ENCODE data around the gene SETX. TPM values are rescaled to one million over a fixed set of nuclear protein-coding genes. Genes with fewer than 3 reads are reported as not detected.

The SETX gene
- total and polyA plus RNA-seq, 10 of the 15 experiments (the other 5 are each of a cell fraction or from before 2014, with no cell fraction given) = 15.8 to 75.7 (median 37.0) TPM

- Histone ChIP-seq H3K79me2 (ENCODE audit: control insufficient read depth, insufficient read depth, low read length) (peaks cover 4% of the 10 kb centered on the region), H3K9ac (ENCODE audit: control insufficient read depth, insufficient read depth, low read length) (no peak overlapping the region), H2AFZ (ENCODE audit: control insufficient read depth, low read depth, low read length) (no peak overlapping the region), H3K27ac (ENCODE audit: control insufficient read depth, insufficient read depth) (no peak overlapping the region), H4K20me1 (ENCODE audit: control insufficient read depth, insufficient read depth) (no peaks in the 10 kb centered on the region; the same call in 1 of the 2 replicates), H3K4me2 (ENCODE audit: control insufficient read depth, insufficient read depth) (no peak overlapping the region), H3K4me3 (no peak overlapping the region), H3K36me3 (ENCODE audit: control insufficient read depth in 2 of 2, insufficient read depth in 2 of 2, low read length in 1 of 2) (peaks cover 17 to 35% of the 10 kb centered on the region in 2 experiments), H3K4me1 (ENCODE audit: control insufficient read depth, insufficient read depth, low read length) (no peaks in the 10 kb centered on the region), H3K27me3 (replicated peaks in 1 of 2; ENCODE audit: control insufficient read depth in 2 of 2, insufficient read depth in 2 of 2, low read length in 1 of 2) (no peaks in the 10 kb centered on the region), H3K9me3 (replicated peaks; ENCODE audit: control insufficient read depth, insufficient read depth, low read length) (no peaks in the 10 kb centered on the region)
- DNase-seq (ENCODE audit: low read depth, low spot score) = no peak
- intact Hi-C loops (cut with micrococcal nuclease; ENCODE audit: unreplicated experiment) = no loop called here
- no TSS peak for BruUV-seq (replicated peaks)
- ATAC-seq = no peak
- ChIA-PET CTCF (interaction anchor here (0.7 kb wide), 1 partner anchor 9 kb away, joined by 3 read pairs; no protein-coding TSS in a partner anchor), SMC1A (ENCODE audit: uncharacterized antibody, unreplicated experiment) (no interaction called here), RAD21 (ENCODE audit: unreplicated experiment) (no interaction called here), POLR2A (interaction anchor here (0.6 kb wide), 1 partner anchor 62 kb away, joined by 4 read pairs; no protein-coding TSS in a partner anchor)
- WGBS (ENCODE audit: insufficient coverage, insufficient replicate concordance, low lambda C conversion rate, missing lambda C conversion rate) = 97% methylated on average over 9 of the region's 9 CpGs
- no peak for TF ChIP-seq ZNF207 (IDR thresholded peaks at IDR 0.05; ENCODE audit: borderline replicate concordance)
- TF ChIP-seq HCFC1 (IDR thresholded peaks at IDR 0.05; ENCODE audit: low read length) = no peak
- TF ChIP-seq SUPT20H (IDR thresholded peaks at IDR 0.05; ENCODE audit: borderline replicate concordance, control insufficient read depth, low read depth, low read length) = no peak
- TF ChIP-seq, protein P1, sequence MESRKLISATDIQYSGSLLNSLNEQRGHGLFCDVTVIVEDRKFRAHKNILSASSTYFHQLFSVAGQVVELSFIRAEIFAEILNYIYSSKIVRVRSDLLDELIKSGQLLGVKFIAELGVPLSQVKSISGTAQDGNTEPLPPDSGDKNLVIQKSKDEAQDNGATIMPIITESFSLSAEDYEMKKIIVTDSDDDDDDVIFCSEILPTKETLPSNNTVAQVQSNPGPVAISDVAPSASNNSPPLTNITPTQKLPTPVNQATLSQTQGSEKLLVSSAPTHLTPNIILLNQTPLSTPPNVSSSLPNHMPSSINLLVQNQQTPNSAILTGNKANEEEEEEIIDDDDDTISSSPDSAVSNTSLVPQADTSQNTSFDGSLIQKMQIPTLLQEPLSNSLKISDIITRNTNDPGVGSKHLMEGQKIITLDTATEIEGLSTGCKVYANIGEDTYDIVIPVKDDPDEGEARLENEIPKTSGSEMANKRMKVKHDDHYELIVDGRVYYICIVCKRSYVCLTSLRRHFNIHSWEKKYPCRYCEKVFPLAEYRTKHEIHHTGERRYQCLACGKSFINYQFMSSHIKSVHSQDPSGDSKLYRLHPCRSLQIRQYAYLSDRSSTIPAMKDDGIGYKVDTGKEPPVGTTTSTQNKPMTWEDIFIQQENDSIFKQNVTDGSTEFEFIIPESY (IDR thresholded peaks at IDR 0.05) = no peak
- TF ChIP-seq NR2F1 (conservative IDR thresholded peaks at IDR 0.05) = no peak
- no peak for TF ChIP-seq BHLHE40 (IDR thresholded peaks at IDR 0.05; ENCODE audit: borderline replicate concordance in 1 of 2, low read depth in 2 of 2, low read length in 1 of 2)
- TF ChIP-seq SIX5 (IDR thresholded peaks at IDR 0.05; ENCODE audit: low read depth, low read length, severe bottlenecking) = no peak
- no peak for TF ChIP-seq NFXL1 (IDR thresholded peaks at IDR 0.05; ENCODE audit: borderline replicate concordance)
- TF ChIP-seq NR2C1 (IDR thresholded peaks at IDR 0.05) = no peak
- TF ChIP-seq TAF1 (IDR thresholded peaks at IDR 0.05; ENCODE audit: borderline replicate concordance, low read depth, low read length) = no peak
- TF ChIP-seq ZNF384 (IDR thresholded peaks at IDR 0.05; ENCODE audit: borderline replicate concordance, low read depth, low read length) = no peak
- in situ Hi-C loops (cut with MboI) = no loop called here
- FAIRE-seq = no peak
Observed at GRCh38 chr9:132341177-132341840, 13.5 kb downstream of the SETX start.

Data from GM12878 (cell line).